Thyroid gland (tissue), 4 donors: ENCODE results near the gene ADNP.

Experiments
- CTCF ChIP-seq, 6 experiments: fragments of 200-600 bp in 3 of 6; fragments of 450-650 bp in 3 of 6; sonication (generic) in 3 of 6; IDR thresholded peaks; one replicate each; pipeline ENCODE4 v1.5.1; 2016 to 2019; ENCODE audit warnings: antibody characterized with exemption in 6 of 6, mild to moderate bottlenecking in 2 of 6, inconsistent platforms in 1 of 6, moderate library complexity in 1 of 6
- POLR2A ChIP-seq, 2 donors: fragments of 450-650 bp; IDR thresholded peaks; one replicate each; pipeline ENCODE4 v1.6.1; 2017; ENCODE audit warnings: antibody characterized with exemption in 2 of 2, mild to moderate bottlenecking in 2 of 2, moderate library complexity in 1 of 2

GRCh38 chr20:50858525-50858924 is 72.7 kb downstream of the ADNP start:
- TF ChIP-seq CTCF (IDR thresholded peaks at IDR 0.05): no peak
- TF ChIP-seq POLR2A (IDR thresholded peaks at IDR 0.05): no peak
